Tibial artery (tissue), 4 donors: Measurements from ENCODE around the gene LRP1B.

Experiments used
- DNase-seq, 2 donors: peaks; one replicate each; pipeline ENCODE4 v3.0.0-alpha.2; 2019
- H3K27ac ChIP-seq, 2 donors: fragments of 200-600 bp; sonication (generic) in 1 of 2; 1 replicate in 1 of 2; 2 replicates in 1 of 2; pipeline ENCODE4 v1.5.1; 2018 to 2019; ENCODE audit warnings: mild to moderate bottlenecking in 1 of 2
- H3K27me3 ChIP-seq, 2 donors: fragments of 200-600 bp; sonication (generic) in 1 of 2; one replicate each; pipeline versions ENCODE4 v1.5.1 to v1.6.0; 2016 to 2019
- H3K36me3 ChIP-seq, 3 donors: fragments of 200-600 bp; sonication (generic) in 2 of 3; one replicate each; pipeline ENCODE4 v1.5.1; 2016 to 2019; ENCODE audit warnings: mild to moderate bottlenecking in 2 of 3
- H3K4me1 ChIP-seq, 4 donors: fragments of 200-600 bp; sonication (generic) in 2 of 4; 1 replicate in 3 of 4; 2 replicates in 1 of 4; pipeline ENCODE4 v1.5.1; 2016 to 2019
- H3K4me3 ChIP-seq, 2 donors: fragments of 200-600 bp; sonication (generic) in 1 of 2; 1 replicate in 1 of 2; 2 replicates in 1 of 2; pipeline ENCODE4 v1.5.1; 2018 to 2019; ENCODE audit warnings: mild to moderate bottlenecking in 2 of 2
- H3K9me3 ChIP-seq, 3 donors: fragments of 200-600 bp; sonication (generic) in 1 of 3; one replicate each; pipeline ENCODE4 v1.5.1; 2016 to 2019
- CTCF ChIP-seq, 2 experiments: fragments of 200-600 bp in 1 of 2; fragments of 450-650 bp in 1 of 2; IDR thresholded peaks; one replicate each; pipeline ENCODE4 v1.5.1; 2017 to 2019; ENCODE audit warnings: antibody characterized with exemption in 2 of 2, mild to moderate bottlenecking in 1 of 2, moderate library complexity in 1 of 2
- intact Hi-C: fragments of 100-400 bp; cut with DNase I; formaldehyde crosslinking; loops from one replicate; pipeline ENCODE4 v1.15.0; 2023; ENCODE audit warnings: low total_unique reads

LRP1B gene

DNA sequence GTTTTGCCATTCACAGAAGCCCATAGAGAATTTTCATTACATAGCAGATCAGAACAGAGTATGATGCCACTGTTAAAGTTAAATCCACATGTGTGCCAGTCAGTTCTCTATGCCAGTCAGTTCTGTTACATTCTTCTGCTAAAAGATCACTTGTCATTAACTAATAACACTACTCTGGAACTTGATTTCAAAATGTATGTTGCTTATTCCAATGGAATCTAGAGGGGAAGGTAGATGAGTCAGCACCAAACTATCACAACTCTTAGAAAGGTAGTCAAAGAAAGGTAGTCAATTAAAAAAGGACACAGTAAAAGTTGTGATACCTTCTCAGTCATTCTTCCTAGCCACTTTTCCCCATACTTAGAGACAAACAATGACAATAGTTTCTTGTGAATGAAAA is 1214.4 kb downstream of the LRP1B start:
- Histone ChIP-seq H3K27ac (no peak overlapping the region), H3K36me3 (no peaks in the 10 kb centered on the region), H3K9me3 (no peaks in the 10 kb centered on the region), H3K4me3 (no peak overlapping the region), H3K27me3 (no peaks in the 10 kb centered on the region), H3K4me1 (no peaks in the 10 kb centered on the region)
- intact Hi-C loops, result no loop called here
- no peak for TF ChIP-seq CTCF (IDR thresholded peaks at IDR 0.05)
- DNase-seq, result no peak

DNA sequence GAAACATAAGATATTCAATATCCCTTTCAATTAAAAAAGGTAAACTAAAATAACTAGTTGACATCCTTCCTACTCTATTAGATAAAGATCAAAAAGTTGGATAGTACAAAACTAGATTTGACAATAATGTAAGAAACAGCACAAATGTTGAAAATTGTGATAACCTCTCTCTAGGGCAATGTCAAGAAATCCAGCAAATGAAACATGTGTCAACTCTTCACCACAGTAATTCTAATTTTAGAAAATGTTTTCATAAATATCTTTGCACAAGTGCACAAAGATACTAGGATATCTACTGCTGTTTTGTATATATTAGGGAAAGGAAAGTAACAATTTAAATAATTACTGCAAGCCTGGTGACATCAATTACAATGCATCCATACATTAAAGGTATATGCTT is 1220.1 kb downstream of the LRP1B start:
- H3K27me3 ChIP-seq, result no peaks in the 10 kb centered on the region
- no peak for TF ChIP-seq CTCF (IDR thresholded peaks at IDR 0.05)
- no peak for DNase-seq
- intact Hi-C loops, result no loop called here
- H3K4me3 ChIP-seq, result no peak overlapping the region
- no peaks in the 10 kb centered on the region for H3K36me3 ChIP-seq
- H3K9me3 ChIP-seq, result no peaks in the 10 kb centered on the region
- no peaks in the 10 kb centered on the region for H3K4me1 ChIP-seq
- H3K27ac ChIP-seq, result no peak overlapping the region

DNA sequence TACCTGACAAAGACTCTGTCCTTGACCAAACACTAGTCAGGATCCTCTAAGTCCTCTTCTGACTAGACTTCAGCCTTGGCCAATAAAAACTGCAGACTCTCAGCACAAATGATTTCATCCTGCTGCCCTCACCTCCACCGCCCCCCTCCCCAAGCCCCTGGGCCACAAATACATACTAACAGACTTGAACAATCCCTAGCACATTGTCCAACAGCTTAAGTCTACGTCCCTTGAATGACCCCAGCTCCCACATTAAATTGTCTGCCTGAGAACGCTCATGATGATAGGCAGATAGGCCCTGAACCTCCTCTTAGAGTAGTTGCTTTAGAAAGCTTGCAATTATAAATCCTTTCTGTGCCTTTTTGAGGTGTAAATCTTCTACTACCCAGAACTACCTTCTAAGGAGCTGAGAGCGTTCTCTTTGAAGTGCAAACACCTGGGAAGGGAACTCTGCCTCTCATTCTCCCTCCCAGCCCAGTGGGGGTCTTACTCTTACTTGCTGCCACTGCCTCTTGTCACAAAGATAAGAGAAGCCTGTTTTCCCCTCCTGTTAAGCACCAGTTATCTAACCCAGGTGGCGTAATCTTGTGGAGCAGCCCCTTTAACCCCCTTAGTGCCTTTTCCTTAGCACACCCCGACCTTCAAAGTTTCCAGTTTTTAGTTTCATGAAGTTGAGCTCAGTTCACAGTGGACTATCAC is 1225.6 kb downstream of the LRP1B start:
- no peak for TF ChIP-seq CTCF (IDR thresholded peaks at IDR 0.05)
- Histone ChIP-seq H3K27ac (no peak overlapping the region), H3K9me3 (no peaks in the 10 kb centered on the region), H3K27me3 (no peaks in the 10 kb centered on the region), H3K36me3 (no peaks in the 10 kb centered on the region), H3K4me3 (no peak overlapping the region), H3K4me1 (no peaks in the 10 kb centered on the region)
- intact Hi-C loops, result no loop called here
- DNase-seq, result no peak

GRCh38 chr2:140895378-140895777 is 1235.4 kb downstream of the LRP1B start:
- Histone ChIP-seq H3K9me3 (no peaks in the 10 kb centered on the region), H3K36me3 (no peaks in the 10 kb centered on the region), H3K27ac (no peak overlapping the region), H3K4me3 (no peak overlapping the region), H3K4me1 (no peaks in the 10 kb centered on the region), H3K27me3 (no peaks in the 10 kb centered on the region)
- intact Hi-C loops, result no loop called here
- TF ChIP-seq CTCF (IDR thresholded peaks at IDR 0.05), result no peak
- no peak for DNase-seq

DNA sequence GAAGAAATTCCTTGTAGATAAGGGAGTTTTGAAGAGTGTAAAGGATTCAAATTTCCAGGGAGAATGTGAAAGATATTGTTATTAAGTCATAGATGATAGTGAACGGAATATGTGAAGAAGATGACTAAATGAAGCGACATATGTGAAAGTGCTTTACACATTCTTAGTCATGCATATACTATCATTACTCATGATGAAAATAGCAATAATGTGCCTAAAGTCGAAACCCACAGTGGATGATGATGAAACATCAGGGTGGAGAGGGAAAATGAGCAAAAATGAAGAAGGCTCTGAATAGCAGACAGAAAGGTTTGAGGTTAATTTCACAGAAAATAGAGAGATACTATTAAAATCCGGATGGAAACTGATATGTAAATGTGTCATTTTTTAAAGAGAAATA is 1237.1 kb downstream of the LRP1B start:
- H3K27me3 ChIP-seq, result no peaks in the 10 kb centered on the region
- H3K4me1 ChIP-seq, result no peaks in the 10 kb centered on the region
- no peaks in the 10 kb centered on the region for H3K9me3 ChIP-seq
- intact Hi-C loops, result no loop called here
- no peak overlapping the region for H3K27ac ChIP-seq
- H3K4me3 ChIP-seq, result no peak overlapping the region
- no peak for TF ChIP-seq CTCF (IDR thresholded peaks at IDR 0.05)
- DNase-seq, result no peak
- H3K36me3 ChIP-seq, result no peaks in the 10 kb centered on the region
